Spinal cord (tissue), 10 donors: ENCODE measurements around the gene TMEM86B. TPM values are rescaled to one million over a fixed set of nuclear protein-coding genes. Genes with fewer than 3 reads are reported as not detected.
A peak's percentile ranks its signal among the peaks of the same experiment; 100 is the strongest.

Source experiments
- DNase-seq, 6 donors: peaks; one replicate each; pipeline versions ENCODE4 v3.0.0 to v3.0.0-alpha.2; 2013 to 2015; ENCODE audit warnings: low spot score in 6 of 6, low read depth in 4 of 6
- H3K27ac ChIP-seq: one replicate; pipeline ENCODE4 v1.5.1; 2013; ENCODE audit warnings: low read depth, low read length, control low read depth
- H3K27me3 ChIP-seq: one replicate; pipeline ENCODE4 v1.6.1; 2013; ENCODE audit warnings: low read length; ENCODE audit not compliant: control insufficient read depth, insufficient read depth
- H3K36me3 ChIP-seq: one replicate; pipeline ENCODE4 v1.6.1; 2013; ENCODE audit warnings: low read length; ENCODE audit not compliant: control insufficient read depth, insufficient read depth
- H3K4me1 ChIP-seq: one replicate; pipeline ENCODE4 v1.6.1; 2013; ENCODE audit warnings: low read length; ENCODE audit not compliant: control insufficient read depth, insufficient read depth
- H3K4me3 ChIP-seq: one replicate; pipeline ENCODE4 v1.5.1; 2013; ENCODE audit warnings: low read depth, low read length, control low read depth
- H3K9me3 ChIP-seq: one replicate; pipeline ENCODE4 v1.6.1; 2013; ENCODE audit warnings: low read length; ENCODE audit not compliant: control insufficient read depth, insufficient read depth
- WGBS: methylation state at CpG from one replicate; pipeline ENCODE4 v1.1.5; 2013; ENCODE audit warnings: missing lambda C conversion rate; ENCODE audit not compliant: insufficient coverage; 5-methylcytosine and 5-hydroxymethylcytosine counted together
- polyA plus RNA-seq, 2 donors: library from polyadenylated mRNA; unstranded; fragments of 120-200 nt; gene quantifications; one replicate each; pipeline ENCODE4 v1.2.1, GENCODE V29; 2013; ENCODE audit not compliant: insufficient read length in 2 of 2
- total RNA-seq, 2 donors: library from RNA; depleted of rRNA in 1 of 2; stranded (reverse); fragments of 120-200 nt in 1 of 2; fragments of >200 nt in 1 of 2; gene quantifications; one replicate each; pipeline versions ENCODE4 v1.2.3 to v1.2.4, GENCODE V29; 2013 to 2014
- donor health status: healthy.

The TMEM86B gene
- total and polyA plus RNA-seq, 4 donors = 0.59 to 8.0 (median 4.2) TPM

GRCh38 chr19:55258476-55258827, 29.9 kb upstream of the TMEM86B start:
- H3K4me1 ChIP-seq = peaks cover 46% of the 10 kb centered on the region
- DNase-seq = peak in 2 of 6 donors; percentile 42 to 80
- peak overlapping the region; percentile 83 for H3K4me3 ChIP-seq
- peak overlapping the region; percentile 95 for H3K27ac ChIP-seq
- peaks cover 36% of the 10 kb centered on the region for H3K36me3 ChIP-seq
- no peaks in the 10 kb centered on the region for H3K27me3 ChIP-seq
- WGBS = 0% methylated on average over 53 of the region's 53 CpGs
- no peaks in the 10 kb centered on the region for H3K9me3 ChIP-seq

- Histone ChIP-seq H3K27me3 (no peaks in the 10 kb centered on the region), H3K4me3 (peak overlapping the region; percentile 75), H3K36me3 (peaks cover 43% of the 10 kb centered on the region), H3K9me3 (no peaks in the 10 kb centered on the region), H3K4me1 (peaks cover 50% of the 10 kb centered on the region), H3K27ac (no peak overlapping the region)
- peak in 2 of 6 donors; percentile 16 to 29 for DNase-seq
- 5% methylated on average over 50 of the region's 51 CpGs for WGBS
Observed at GRCh38 chr19:55257461-55258420, 29.2 kb upstream of the TMEM86B start.

- no peak overlapping the region for H3K27ac ChIP-seq
- H3K36me3 ChIP-seq = peaks cover 42% of the 10 kb centered on the region
- WGBS = 72% methylated on average over 13 of the region's 22 CpGs
- no peaks in the 10 kb centered on the region for H3K9me3 ChIP-seq
- H3K4me3 ChIP-seq = peak overlapping the region; percentile 75
- DNase-seq = no peak
- H3K4me1 ChIP-seq = peaks cover 50% of the 10 kb centered on the region
- no peaks in the 10 kb centered on the region for H3K27me3 ChIP-seq
Observed at GRCh38 chr19:55256562-55257460, 28.2 kb upstream of the TMEM86B start.

- Histone ChIP-seq H3K36me3 (peaks cover 47% of the 10 kb centered on the region), H3K4me1 (peaks cover 50% of the 10 kb centered on the region), H3K27me3 (no peaks in the 10 kb centered on the region), H3K9me3 (no peaks in the 10 kb centered on the region), H3K27ac (no peak overlapping the region), H3K4me3 (no peak overlapping the region)
- WGBS = 73% methylated on average over 17 of the region's 17 CpGs
- DNase-seq = no peak
Observed at GRCh38 chr19:55255618-55256423, 27.3 kb upstream of the TMEM86B start.

GRCh38 chr19:55254625-55254977, 26.0 kb upstream of the TMEM86B start:
- Histone ChIP-seq H3K4me3 (no peak overlapping the region), H3K36me3 (peaks cover 60% of the 10 kb centered on the region), H3K4me1 (peaks cover 44% of the 10 kb centered on the region), H3K9me3 (no peaks in the 10 kb centered on the region), H3K27me3 (no peaks in the 10 kb centered on the region), H3K27ac (no peak overlapping the region)
- WGBS = 73% methylated on average over 6 of the region's 6 CpGs
- no peak for DNase-seq

GRCh38 chr19:55253842-55254624, 25.5 kb upstream of the TMEM86B start:
- WGBS = 68% methylated on average over 13 of the region's 23 CpGs
- Histone ChIP-seq H3K4me3 (no peak overlapping the region), H3K9me3 (no peaks in the 10 kb centered on the region), H3K36me3 (peaks cover 62% of the 10 kb centered on the region), H3K27me3 (no peaks in the 10 kb centered on the region), H3K27ac (no peak overlapping the region), H3K4me1 (peaks cover 40% of the 10 kb centered on the region)
- DNase-seq = no peak

- Histone ChIP-seq H3K36me3 (peaks cover 72% of the 10 kb centered on the region), H3K27me3 (no peaks in the 10 kb centered on the region), H3K27ac (no peak overlapping the region), H3K9me3 (no peaks in the 10 kb centered on the region), H3K4me1 (peaks cover 39% of the 10 kb centered on the region), H3K4me3 (no peak overlapping the region)
- no peak for DNase-seq
- WGBS = 87% methylated on average over 16 of the region's 21 CpGs
Observed at GRCh38 chr19:55252760-55253663, 24.4 kb upstream of the TMEM86B start.

- DNase-seq = no peak
- H3K27ac ChIP-seq = no peak overlapping the region
- H3K36me3 ChIP-seq = peaks cover 81% of the 10 kb centered on the region
- no peaks in the 10 kb centered on the region for H3K27me3 ChIP-seq
- 81% methylated on average over 12 of the region's 19 CpGs for WGBS
- H3K9me3 ChIP-seq = no peaks in the 10 kb centered on the region
- H3K4me3 ChIP-seq = no peak overlapping the region
- peaks cover 24% of the 10 kb centered on the region for H3K4me1 ChIP-seq
Observed at GRCh38 chr19:55251341-55252081, 22.9 kb upstream of the TMEM86B start.
